Stomach smooth muscle (tissue), 2 donors: ENCODE results near the gene LHFPL6.

Experiments
- H3K27ac ChIP-seq: one replicate; pipeline ENCODE4 v1.7.0; 2013; ENCODE audit warnings: mild to moderate bottlenecking, low read length, inconsistent platforms
- H3K27me3 ChIP-seq, 2 donors: one replicate each; pipeline ENCODE4 v1.7.0; 2013; ENCODE audit warnings: low read length in 2 of 2; ENCODE audit not compliant: insufficient read depth in 2 of 2, control insufficient read depth in 1 of 2
- H3K36me3 ChIP-seq, 2 donors: one replicate each; pipeline ENCODE4 v1.7.0; 2013; ENCODE audit warnings: low read length in 2 of 2; ENCODE audit not compliant: control insufficient read depth in 2 of 2, insufficient read depth in 2 of 2
- H3K4me1 ChIP-seq: one replicate; pipeline ENCODE4 v1.7.0; 2013; ENCODE audit warnings: low read length; ENCODE audit not compliant: control insufficient read depth, insufficient read depth
- H3K4me3 ChIP-seq, 2 donors: one replicate each; pipeline ENCODE4 v1.7.0; 2013; ENCODE audit warnings: low read length in 2 of 2
- H3K9ac ChIP-seq, 2 donors: one replicate each; pipeline ENCODE4 v1.7.0; 2013; ENCODE audit warnings: low read length in 2 of 2, mild to moderate bottlenecking in 1 of 2
- H3K9me3 ChIP-seq, 2 donors: one replicate each; pipeline ENCODE4 v1.7.0; 2013; ENCODE audit warnings: low read length in 2 of 2; ENCODE audit not compliant: control insufficient read depth in 2 of 2
- donor health status: healthy.
- donor health status: Pancreatic carcinoma.

LHFPL6 gene

DNA sequence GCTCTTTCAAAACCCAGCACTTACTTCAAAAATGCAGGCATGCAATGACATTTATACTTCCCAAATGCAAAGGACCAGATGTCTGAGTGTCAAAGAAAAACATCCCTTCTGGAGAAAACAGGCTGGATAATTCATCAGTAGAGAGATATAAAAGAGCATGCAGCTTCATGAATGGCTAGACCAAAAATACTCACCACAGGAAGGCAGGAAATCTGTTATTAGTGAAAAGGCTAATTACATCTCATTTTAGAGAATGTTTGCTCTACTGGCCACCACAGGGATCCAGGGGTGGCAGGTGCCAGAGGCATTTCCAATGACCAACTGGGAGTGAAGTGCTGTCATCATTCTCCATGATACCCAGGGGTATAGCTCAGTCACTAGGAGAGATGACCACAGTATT is 106.5 kb downstream of the LHFPL6 start:
- no peaks in the 10 kb centered on the region for H3K27me3 ChIP-seq
- no peak overlapping the region for H3K27ac ChIP-seq
- no peaks in the 10 kb centered on the region for H3K9me3 ChIP-seq
- no peak overlapping the region for H3K4me3 ChIP-seq
- H3K9ac ChIP-seq, result no peak overlapping the region
- H3K36me3 ChIP-seq, result no peaks in the 10 kb centered on the region
- H3K4me1 ChIP-seq, result no peaks in the 10 kb centered on the region

DNA sequence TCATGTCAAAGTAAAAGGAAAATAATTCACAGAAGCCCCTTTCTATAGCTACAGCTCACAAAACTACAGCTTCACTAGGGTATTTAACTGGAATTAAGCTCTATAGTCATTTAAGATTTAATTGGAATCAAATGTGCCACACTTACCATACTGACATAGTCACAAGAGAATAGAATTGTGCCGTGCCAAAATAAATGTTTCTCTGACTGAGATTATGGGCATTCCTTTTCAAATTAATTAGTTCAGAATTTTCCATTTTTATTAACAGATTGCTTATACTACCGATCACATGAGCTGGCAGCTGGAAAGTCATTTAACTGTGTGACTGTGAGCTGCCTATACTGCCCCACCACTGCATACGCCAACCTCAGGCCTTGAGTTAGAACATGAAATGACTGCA is 108.4 kb downstream of the LHFPL6 start:
- H3K4me1 ChIP-seq, result no peaks in the 10 kb centered on the region
- no peak overlapping the region for H3K4me3 ChIP-seq
- no peaks in the 10 kb centered on the region for H3K9me3 ChIP-seq
- no peaks in the 10 kb centered on the region for H3K36me3 ChIP-seq
- H3K27ac ChIP-seq, result no peak overlapping the region
- H3K27me3 ChIP-seq, result no peaks in the 10 kb centered on the region
- H3K9ac ChIP-seq, result no peak overlapping the region

DNA sequence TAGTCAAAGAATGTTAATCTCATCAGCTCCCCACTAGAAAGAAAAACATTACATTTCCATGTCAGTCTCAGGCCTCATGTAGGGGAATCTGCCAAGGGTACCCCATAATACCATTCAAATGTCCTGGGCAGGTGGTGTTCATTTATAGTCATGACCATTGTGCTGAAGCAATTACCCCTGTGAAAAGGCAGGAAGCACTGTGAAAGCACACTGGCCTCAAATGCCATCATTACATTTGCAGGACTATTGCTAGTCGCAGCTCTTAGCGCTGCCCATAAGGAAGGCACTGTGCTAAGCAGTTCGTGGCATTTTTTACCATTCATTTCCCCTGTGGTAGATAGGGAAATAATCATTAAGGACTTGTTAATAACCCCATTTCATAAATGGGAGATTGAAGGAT is 109.0 kb downstream of the LHFPL6 start:
- no peaks in the 10 kb centered on the region for H3K27me3 ChIP-seq
- no peaks in the 10 kb centered on the region for H3K9me3 ChIP-seq
- H3K4me1 ChIP-seq, result no peaks in the 10 kb centered on the region

DNA sequence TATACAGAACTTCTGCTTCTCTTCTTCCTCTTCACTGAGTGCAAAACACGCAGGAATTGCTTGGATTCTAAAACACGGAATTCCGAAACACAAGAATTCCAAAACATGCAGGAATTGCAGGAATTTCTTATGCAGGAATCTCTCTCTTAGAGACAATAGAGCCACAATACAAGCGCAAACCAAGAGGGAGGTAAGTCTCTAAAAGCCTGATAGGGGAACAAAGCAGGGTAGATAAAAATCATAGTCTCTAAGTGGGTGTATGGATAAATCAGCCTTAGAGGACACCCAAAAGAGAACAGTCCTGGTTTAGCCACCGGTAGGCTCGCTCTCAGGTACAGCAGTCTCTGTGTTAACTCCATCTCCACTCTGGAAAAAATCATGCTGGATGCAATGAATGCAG is 112.9 kb downstream of the LHFPL6 start:
- Histone ChIP-seq H3K27me3 (no peaks in the 10 kb centered on the region), H3K9me3 (no peaks in the 10 kb centered on the region), H3K4me1 (no peaks in the 10 kb centered on the region), H3K36me3 (no peaks in the 10 kb centered on the region), H3K9ac (no peak overlapping the region), H3K4me3 (no peak overlapping the region), H3K27ac (no peak overlapping the region)

More for the DNA sequence above, 109.0 kb downstream of the LHFPL6 start:
- H3K4me3 ChIP-seq, result no peak overlapping the region
- H3K36me3 ChIP-seq, result no peaks in the 10 kb centered on the region
- H3K9ac ChIP-seq, result no peak overlapping the region
- H3K27ac ChIP-seq, result no peak overlapping the region

DNA sequence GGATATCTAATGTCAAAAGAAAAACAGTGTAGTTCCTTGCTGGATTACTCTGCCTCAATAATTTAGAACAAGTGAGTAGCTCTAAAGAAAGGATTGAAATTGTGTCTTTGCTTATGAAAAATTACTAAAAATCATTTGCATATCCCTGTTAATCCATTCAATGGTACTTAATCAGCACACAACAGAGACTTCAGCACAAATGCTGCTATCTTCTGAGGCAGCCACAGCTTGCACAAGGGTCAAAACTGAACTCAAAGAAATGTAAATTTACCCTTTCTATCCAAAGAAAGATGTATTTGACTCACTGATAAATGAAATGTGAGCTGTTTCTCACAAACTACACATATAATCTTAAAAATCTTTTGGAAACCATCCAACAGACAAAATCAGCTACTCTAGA is 116.2 kb downstream of the LHFPL6 start:
- Histone ChIP-seq H3K27me3 (no peaks in the 10 kb centered on the region), H3K9ac (no peak overlapping the region), H3K4me3 (no peak overlapping the region), H3K9me3 (no peaks in the 10 kb centered on the region), H3K27ac (no peak overlapping the region), H3K36me3 (no peaks in the 10 kb centered on the region), H3K4me1 (no peaks in the 10 kb centered on the region)

DNA sequence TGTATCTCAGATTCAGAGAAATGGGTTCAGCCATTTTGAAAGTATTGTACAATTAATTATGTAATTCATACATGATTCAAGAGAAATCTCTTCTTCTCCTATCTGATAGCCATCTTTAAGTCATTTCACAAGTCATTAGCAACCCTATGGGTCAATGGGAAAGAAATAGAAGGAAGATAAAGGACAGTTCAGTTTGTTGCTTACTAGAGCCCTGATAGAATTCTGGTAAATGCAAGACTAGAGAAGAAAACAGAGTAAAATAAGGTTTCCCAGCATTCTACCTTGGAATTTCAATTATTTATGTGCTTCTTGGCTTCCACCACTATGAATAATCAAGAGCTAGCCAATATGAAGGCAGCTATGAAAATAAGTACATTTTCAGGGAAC is 117.7 kb downstream of the LHFPL6 start:
- Histone ChIP-seq H3K9me3 (no peaks in the 10 kb centered on the region), H3K9ac (no peak overlapping the region), H3K4me1 (no peaks in the 10 kb centered on the region), H3K27ac (no peak overlapping the region), H3K36me3 (no peaks in the 10 kb centered on the region), H3K4me3 (no peak overlapping the region), H3K27me3 (no peaks in the 10 kb centered on the region)

DNA sequence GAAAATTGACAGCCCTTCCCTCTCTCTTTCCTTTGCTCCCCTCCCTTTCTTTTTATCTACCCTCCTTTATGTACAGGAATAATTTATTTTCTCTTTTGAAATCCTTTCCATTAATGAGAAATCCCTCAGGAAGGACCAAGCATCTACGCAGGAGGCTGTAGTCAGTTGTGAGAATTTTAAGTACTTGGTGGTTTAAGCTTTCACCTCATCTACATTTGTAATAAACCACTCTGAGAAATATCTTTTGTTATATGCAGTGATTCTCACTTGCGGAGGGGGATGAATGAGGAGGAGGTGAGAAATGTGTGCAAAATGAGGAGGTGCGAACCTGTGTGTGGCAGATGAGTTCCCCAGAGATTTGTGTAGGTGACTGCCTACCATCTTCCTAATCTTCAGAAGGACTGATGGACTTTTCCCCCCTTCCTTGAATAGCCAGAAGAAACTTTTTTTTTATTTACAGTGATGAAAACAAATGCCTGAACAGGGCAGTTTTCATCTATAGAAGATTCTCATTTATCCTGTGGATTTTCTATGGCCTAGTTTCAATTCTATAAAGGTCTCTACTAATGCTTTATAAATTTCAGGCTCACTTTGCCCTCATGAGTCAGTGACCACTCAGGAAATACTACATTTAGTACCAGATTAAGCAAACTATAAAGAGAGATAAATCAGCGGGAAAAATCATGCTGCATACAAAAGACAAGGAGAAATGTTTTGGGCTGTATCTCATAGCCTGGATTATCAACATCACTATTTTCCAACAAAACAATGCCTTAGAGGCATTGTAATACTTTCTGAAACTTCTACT is 118.3 kb downstream of the LHFPL6 start:
- H3K4me3 ChIP-seq, result no peak overlapping the region
- H3K9me3 ChIP-seq, result no peaks in the 10 kb centered on the region
- H3K9ac ChIP-seq, result no peak overlapping the region
- no peaks in the 10 kb centered on the region for H3K27me3 ChIP-seq
- H3K4me1 ChIP-seq, result no peaks in the 10 kb centered on the region
- no peak overlapping the region for H3K27ac ChIP-seq
- no peaks in the 10 kb centered on the region for H3K36me3 ChIP-seq

DNA sequence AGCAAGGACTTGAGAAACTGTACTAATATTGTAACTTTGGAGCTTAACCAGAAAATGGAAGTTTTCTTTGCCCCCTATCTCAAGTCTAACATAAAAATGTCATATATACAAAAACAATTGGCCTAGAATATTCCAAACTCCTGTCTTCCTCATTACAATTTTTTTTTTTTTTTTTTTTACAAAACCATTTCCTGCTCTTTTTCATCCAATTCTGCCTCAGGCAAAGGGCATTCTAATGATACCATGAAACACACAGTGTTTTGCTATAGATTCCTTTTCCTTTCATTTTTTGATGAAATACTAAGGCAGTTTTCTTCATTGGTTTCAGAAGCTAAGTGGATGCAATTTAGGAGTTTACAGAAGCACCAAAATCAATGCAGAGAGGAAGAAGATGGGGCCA is 119.7 kb downstream of the LHFPL6 start:
- no peak overlapping the region for H3K9ac ChIP-seq
- H3K27me3 ChIP-seq, result no peaks in the 10 kb centered on the region
- H3K27ac ChIP-seq, result no peak overlapping the region
- H3K4me3 ChIP-seq, result no peak overlapping the region
- no peaks in the 10 kb centered on the region for H3K4me1 ChIP-seq
- no peaks in the 10 kb centered on the region for H3K36me3 ChIP-seq
- no peaks in the 10 kb centered on the region for H3K9me3 ChIP-seq

DNA sequence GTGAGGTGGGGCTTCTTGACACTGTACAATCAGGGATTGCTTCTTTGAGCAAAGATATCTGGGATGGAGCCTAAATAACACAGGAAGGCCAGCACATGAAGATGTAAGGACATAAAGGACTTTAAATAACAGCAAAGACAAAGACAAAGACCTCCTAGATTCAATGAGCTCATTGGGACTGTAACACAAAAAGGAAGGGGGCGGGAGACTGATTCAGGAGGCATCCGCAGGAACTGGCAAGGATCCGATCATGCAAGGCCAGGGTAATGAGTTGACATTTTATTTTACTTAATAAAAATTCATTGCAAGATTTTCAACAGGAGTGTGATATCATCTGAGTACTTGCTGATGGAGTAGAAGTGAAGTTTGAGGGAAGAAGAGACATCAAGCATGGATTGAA is 121.5 kb downstream of the LHFPL6 start:
- H3K9ac ChIP-seq, result no peak overlapping the region
- no peak overlapping the region for H3K4me3 ChIP-seq
- no peaks in the 10 kb centered on the region for H3K27me3 ChIP-seq
- no peaks in the 10 kb centered on the region for H3K9me3 ChIP-seq
- no peaks in the 10 kb centered on the region for H3K4me1 ChIP-seq
- H3K27ac ChIP-seq, result no peak overlapping the region
- H3K36me3 ChIP-seq, result no peaks in the 10 kb centered on the region

DNA sequence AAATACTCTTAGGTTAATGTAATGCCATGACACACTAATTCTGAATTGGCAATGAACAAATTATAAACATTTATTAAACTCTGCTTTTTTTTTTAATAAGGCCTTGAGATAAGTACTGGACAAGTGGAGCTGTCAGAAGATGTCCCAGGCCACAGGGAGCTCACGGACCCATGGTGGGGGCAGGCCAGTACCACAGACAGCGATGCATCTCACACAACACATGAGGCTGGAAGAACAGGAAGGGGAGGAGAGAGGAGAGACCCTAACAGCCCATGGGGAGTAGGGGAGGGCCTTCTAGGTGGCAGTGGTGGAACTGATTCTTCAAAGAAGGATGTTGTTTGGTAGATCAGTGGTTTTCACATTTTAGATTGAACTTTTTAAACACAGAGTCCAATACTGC is 128.4 kb downstream of the LHFPL6 start:
- H3K4me3 ChIP-seq, result no peak overlapping the region
- no peaks in the 10 kb centered on the region for H3K9me3 ChIP-seq
- H3K9ac ChIP-seq, result no peak overlapping the region
- H3K4me1 ChIP-seq, result no peaks in the 10 kb centered on the region
- H3K27me3 ChIP-seq, result no peaks in the 10 kb centered on the region
- no peak overlapping the region for H3K27ac ChIP-seq
- no peaks in the 10 kb centered on the region for H3K36me3 ChIP-seq

DNA sequence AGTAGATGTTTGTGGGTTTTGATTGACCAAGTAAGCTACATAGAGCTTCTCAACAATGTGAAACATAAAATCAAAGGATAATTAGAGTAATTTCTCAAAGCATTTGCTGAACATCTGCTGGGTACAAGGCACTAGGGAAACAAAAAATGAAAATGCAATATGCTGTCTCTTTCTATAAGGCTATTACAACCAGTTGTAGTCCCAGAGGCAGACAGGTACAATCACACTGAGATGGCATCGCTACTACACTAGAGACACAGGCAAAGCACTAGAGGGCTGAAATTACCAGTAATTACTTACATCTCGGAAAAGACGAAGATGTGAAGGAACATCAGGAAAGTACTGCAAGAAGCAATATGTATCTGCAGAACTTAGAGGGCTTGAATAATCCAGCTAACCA is 133.3 kb downstream of the LHFPL6 start:
- no peak overlapping the region for H3K9ac ChIP-seq
- no peaks in the 10 kb centered on the region for H3K27me3 ChIP-seq
- no peak overlapping the region for H3K27ac ChIP-seq
- H3K4me1 ChIP-seq, result no peaks in the 10 kb centered on the region
- H3K9me3 ChIP-seq, result no peaks in the 10 kb centered on the region
- H3K36me3 ChIP-seq, result no peaks in the 10 kb centered on the region
- no peak overlapping the region for H3K4me3 ChIP-seq
